Left ventricle myocardium inferior (tissue), 1 donor: ENCODE measurements around the gene HMGA1. TPM values are rescaled to one million over a fixed set of nuclear protein-coding genes. Genes with fewer than 3 reads are reported as not detected.

ENCODE experiments used
- DNase-seq: peaks from one replicate; pipeline ENCODE4 v3.0.0-alpha.2; 2020
- H3K27ac ChIP-seq: fragments of 200-600 bp; replicated peaks from 2 replicates; pipeline ENCODE4 v1.8.0; 2021
- H3K27me3 ChIP-seq: fragments of 200-600 bp; 2 replicates; pipeline ENCODE4 v1.8.0; 2021; ENCODE audit warnings: low read depth
- H3K36me3 ChIP-seq: fragments of 200-600 bp; 2 replicates; pipeline ENCODE4 v1.8.0; 2021
- H3K4me1 ChIP-seq: fragments of 200-600 bp; 2 replicates; pipeline ENCODE4 v1.8.0; 2021
- H3K4me3 ChIP-seq: fragments of 200-600 bp; 2 replicates; pipeline ENCODE4 v1.8.0; 2021; ENCODE audit warnings: mild to moderate bottlenecking, moderate library complexity
- H3K9me3 ChIP-seq: fragments of 200-600 bp; replicated peaks from 2 replicates; pipeline ENCODE4 v1.8.0; 2021
- CTCF ChIP-seq: fragments of 200-600 bp; IDR thresholded peaks from 2 replicates; pipeline ENCODE4 v1.8.0; 2021; ENCODE audit warnings: antibody characterized with exemption, mild to moderate bottlenecking, borderline replicate concordance
- intact Hi-C: fragments of 100-400 bp; cut with micrococcal nuclease; formaldehyde crosslinking; loops from one replicate; pipeline ENCODE4 v1.11.0; 2022
- total RNA-seq: library from RNA; stranded (reverse); fragmentation: NEBNext Ultra II Directional; extraction: Animal tissue kit (Norgen Biotek cat#: 25700); gene quantifications from one replicate; pipeline ENCODE4 v1.2.1, GENCODE V29; 2021
- donor health status: DM: no; HTN: yes; CAD: no; lungs with severe emphysema.

HMGA1 gene
- total RNA-seq, 1 donor from 2014 or later: 46.7 TPM

DNA sequence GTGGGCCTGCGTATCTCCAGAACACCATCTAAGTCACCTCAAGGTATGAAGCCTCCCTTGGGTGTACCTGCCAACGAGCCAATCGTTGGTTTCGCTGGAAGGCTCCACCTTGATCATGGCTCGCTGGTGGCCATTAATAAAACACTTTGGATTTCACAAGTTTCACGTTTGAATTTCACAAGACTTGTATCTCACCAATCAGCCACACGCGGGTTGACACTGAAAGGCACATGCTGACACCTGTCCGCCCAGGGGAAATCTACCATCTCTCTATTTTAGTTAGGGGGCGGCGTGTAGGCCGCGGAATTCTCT lies 586 bp upstream of the HMGA1 start:
- no peak for DNase-seq

DNA sequence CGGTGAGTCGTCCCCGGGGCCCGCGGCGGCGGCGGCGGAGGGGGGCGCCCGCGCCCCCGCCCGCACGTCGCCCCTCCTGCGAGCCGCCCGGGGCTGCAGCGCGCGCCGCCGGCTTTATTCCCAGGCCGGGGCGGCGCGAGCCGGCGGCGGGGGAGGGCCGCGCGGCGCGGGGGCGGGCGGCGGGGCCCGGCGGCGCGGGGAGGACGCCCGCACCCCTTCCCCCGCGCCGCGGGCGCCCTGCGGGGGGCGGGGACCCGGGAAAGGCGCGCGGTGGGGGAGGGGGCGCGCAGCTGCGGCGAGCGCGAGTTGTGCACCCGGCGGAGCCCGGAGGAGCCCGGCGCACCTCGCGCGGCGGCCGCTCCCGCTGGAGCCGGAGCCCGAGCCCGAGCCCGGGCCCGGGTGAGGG lies 646 bp downstream of the HMGA1 start:
- no peak for TF ChIP-seq CTCF
- Histone ChIP-seq H3K27me3 (no peaks in the 10 kb centered on the region), H3K27ac (peak overlapping the region; percentile 88), H3K4me3 (peak overlapping the region; percentile 91), H3K9me3 (no peaks in the 10 kb centered on the region), H3K4me1 (peaks cover 27% of the 10 kb centered on the region), H3K36me3 (peaks cover 14% of the 10 kb centered on the region)
- intact Hi-C loops: loop anchor here (5.0 kb wide), 1 partner anchor 40 kb away; no protein-coding TSS in a partner anchor
- no peak for DNase-seq

More for the DNA sequence above, 586 bp upstream of the HMGA1 start:
- H3K9me3 ChIP-seq: no peaks in the 10 kb centered on the region
- H3K36me3 ChIP-seq: peaks cover 3% of the 10 kb centered on the region
- H3K4me1 ChIP-seq: peaks cover 27% of the 10 kb centered on the region
- H3K27ac ChIP-seq: peak overlapping the region; percentile 88
- no peaks in the 10 kb centered on the region for H3K27me3 ChIP-seq
- H3K4me3 ChIP-seq: peak overlapping the region; percentile 91
- no peak for TF ChIP-seq CTCF
- intact Hi-C loops: loop anchor here (5.0 kb wide), 1 partner anchor 39 kb away; no protein-coding TSS in a partner anchor

DNA sequence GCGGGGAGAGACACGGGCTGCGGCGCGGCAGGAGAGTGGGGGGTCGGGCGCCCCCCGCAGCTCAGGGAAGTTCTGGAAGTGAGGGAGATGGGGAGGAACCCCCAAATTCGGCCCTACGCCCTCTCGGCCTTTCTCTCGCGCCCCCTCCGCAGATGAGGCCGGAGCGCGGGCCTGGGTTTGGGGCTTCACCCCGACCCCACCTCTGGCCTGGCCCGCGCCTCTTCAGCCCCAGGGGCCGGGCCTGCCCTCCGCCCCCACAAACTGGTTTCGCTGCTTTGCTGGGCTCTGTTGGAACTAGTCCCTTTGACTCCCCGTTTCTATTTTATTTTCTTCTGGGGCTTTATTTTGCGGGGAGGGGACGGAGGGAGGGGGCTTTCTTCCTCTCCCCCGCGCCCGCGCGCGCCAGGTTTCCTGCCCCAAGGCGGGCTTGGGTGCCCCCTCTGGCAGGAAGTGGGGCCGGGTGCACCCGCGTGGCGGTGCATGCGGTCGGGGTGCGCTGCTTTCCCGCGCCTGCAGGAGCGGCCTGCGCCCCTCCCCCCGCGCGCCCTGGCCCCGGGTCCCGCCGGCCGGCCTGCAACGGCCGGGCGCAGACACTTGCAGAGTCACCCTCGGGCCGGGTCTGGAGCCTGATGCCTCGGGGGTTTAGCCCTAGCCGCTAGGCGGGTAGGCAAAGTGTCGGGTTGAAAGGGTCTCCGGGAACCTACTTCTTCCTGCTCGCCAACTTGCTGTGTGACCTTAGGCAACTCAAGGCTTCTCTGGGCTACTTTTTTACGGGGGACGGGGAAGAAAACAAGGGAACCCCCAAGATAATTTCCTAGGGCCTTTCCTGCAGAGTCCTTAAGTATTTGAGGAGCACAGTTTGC lies 1.3 kb downstream of the HMGA1 start:
- Histone ChIP-seq H3K36me3 (peaks cover 15% of the 10 kb centered on the region), H3K4me1 (peaks cover 27% of the 10 kb centered on the region), H3K27me3 (no peaks in the 10 kb centered on the region), H3K27ac (peak overlapping the region; percentile 55), H3K4me3 (peak overlapping the region; percentile 91), H3K9me3 (no peaks in the 10 kb centered on the region)
- DNase-seq: no peak
- TF ChIP-seq CTCF: peak; percentile 23
- intact Hi-C loops: loop anchor here (5.0 kb wide), 1 partner anchor 41 kb away; no protein-coding TSS in a partner anchor

DNA sequence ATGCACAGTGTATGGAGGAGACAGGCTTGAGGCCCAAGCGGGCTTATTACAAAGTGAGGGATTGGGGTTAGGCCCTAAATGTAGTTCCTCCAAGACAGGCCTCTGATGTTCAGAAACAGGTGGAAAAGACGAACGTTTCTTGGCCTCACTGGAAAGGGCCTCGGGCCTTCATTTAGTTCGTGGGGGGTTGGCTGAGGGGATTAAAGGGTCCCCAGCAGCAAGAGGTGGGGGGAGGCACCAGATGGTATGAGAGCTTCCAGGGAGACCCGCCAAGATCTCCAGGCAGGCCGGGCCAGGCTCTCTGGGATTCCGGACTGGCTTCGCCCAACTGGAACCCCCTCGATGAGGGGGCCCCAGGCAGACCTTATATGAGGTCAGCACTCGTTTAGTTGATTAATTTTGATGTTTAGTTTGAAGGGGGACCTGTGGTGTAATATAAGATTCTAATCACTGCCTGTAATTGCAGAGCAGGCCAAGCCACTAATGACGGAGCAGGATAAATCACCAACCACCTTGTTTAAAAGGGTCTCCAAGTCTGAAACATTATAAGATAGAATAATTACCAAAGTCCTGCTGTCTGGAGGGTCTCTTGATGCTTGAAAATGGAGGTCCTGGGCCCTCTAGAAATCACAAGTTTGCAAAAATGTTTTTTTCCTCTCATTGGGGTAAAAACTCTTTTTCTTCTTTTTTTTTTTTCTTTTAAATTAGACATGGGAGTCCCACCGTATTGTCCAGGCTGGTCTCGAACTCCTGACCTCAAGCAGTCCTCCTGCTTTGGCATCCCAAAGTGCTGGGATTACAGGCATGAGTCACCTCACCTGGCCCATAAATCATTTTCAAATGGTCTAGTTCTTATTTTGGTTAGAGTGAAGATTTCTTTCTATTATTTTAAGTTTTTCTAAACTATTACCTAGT lies 2.2 kb downstream of the HMGA1 start:
- Histone ChIP-seq H3K4me3 (peak overlapping the region; percentile 91), H3K27ac (no peak overlapping the region), H3K4me1 (peaks cover 33% of the 10 kb centered on the region), H3K9me3 (no peaks in the 10 kb centered on the region), H3K27me3 (no peaks in the 10 kb centered on the region), H3K36me3 (peaks cover 15% of the 10 kb centered on the region)
- intact Hi-C loops: loop anchor here (5.0 kb wide), 1 partner anchor 42 kb away; no protein-coding TSS in a partner anchor
- TF ChIP-seq CTCF: no peak
- no peak for DNase-seq

DNA sequence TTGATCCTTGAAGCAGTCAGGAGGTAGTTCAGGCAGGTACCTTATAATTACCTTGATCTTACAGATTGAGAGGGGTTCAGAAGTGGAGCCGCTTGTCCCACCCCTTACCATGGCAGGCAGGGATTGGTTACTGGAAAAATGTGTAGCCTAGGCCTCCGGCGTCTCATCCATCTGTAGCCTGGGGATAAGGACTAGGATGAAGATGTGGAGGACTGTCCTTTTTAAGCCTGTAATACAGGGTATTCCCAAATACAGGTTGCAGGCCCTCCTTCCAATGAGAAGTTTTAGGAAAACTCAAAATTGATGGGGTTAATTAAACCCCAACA lies 2.8 kb downstream of the HMGA1 start:
- H3K9me3 ChIP-seq: no peaks in the 10 kb centered on the region
- TF ChIP-seq CTCF: no peak
- no peak for DNase-seq
- intact Hi-C loops: loop anchor here (5.0 kb wide), 1 partner anchor 42 kb away; no protein-coding TSS in a partner anchor
- H3K4me1 ChIP-seq: peaks cover 39% of the 10 kb centered on the region
- no peak overlapping the region for H3K4me3 ChIP-seq
- H3K36me3 ChIP-seq: peaks cover 15% of the 10 kb centered on the region
- no peak overlapping the region for H3K27ac ChIP-seq
- no peaks in the 10 kb centered on the region for H3K27me3 ChIP-seq
